Lower lobe of right lung (tissue), 2 donors: ENCODE measurements around the gene ARHGAP40. TPM values are rescaled to one million over a fixed set of nuclear protein-coding genes. Genes with fewer than 3 reads are reported as not detected.
A peak's percentile ranks its signal among the peaks of the same experiment; 100 is the strongest.

Experiments
- ATAC-seq, 2 donors: fragments of 200-7000 bp; cut with Tn5 transposase; one replicate each; pipeline ENCODE4 v1.9.1; 2020 to 2022; ENCODE audit warnings: mild to moderate bottlenecking in 2 of 2, moderate library complexity in 2 of 2
- DNase-seq: peaks from one replicate; pipeline ENCODE4 v3.0.0-alpha.2; 2020
- H3K27ac ChIP-seq: fragments of 200-600 bp; one replicate; pipeline ENCODE4 v1.8.0; 2022
- H3K27me3 ChIP-seq: fragments of 200-600 bp; one replicate; pipeline ENCODE4 v1.8.0; 2022; ENCODE audit warnings: low read depth
- H3K36me3 ChIP-seq: fragments of 200-600 bp; one replicate; pipeline ENCODE4 v1.8.0; 2022; ENCODE audit warnings: mild to moderate bottlenecking
- H3K4me1 ChIP-seq: fragments of 200-600 bp; one replicate; pipeline ENCODE4 v1.8.0; 2022
- H3K4me3 ChIP-seq: fragments of 200-600 bp; one replicate; pipeline ENCODE4 v1.8.0; 2022; ENCODE audit warnings: mild to moderate bottlenecking
- H3K9me3 ChIP-seq: fragments of 200-600 bp; one replicate; pipeline ENCODE4 v1.8.0; 2022
- CTCF ChIP-seq: fragments of 200-600 bp; IDR thresholded peaks from one replicate; pipeline ENCODE4 v1.8.0; 2022; ENCODE audit warnings: antibody characterized with exemption, mild to moderate bottlenecking
- intact Hi-C: fragments of 100-400 bp; cut with DNase I; formaldehyde crosslinking; loops from one replicate; pipeline ENCODE4 v1.11.0; 2022
- total RNA-seq: library from RNA; stranded (reverse); fragmentation: NEBNext Ultra II Directional; extraction: Animal tissue kit (Norgen Biotek cat#: 25700); gene quantifications from one replicate; pipeline ENCODE4 v1.2.1, GENCODE V29; 2021
- donor health status: DM: no; HTN: yes; CAD: no; lungs with severe emphysema.

Gene ARHGAP40
- total RNA-seq, 1 donor from 2014 or later: 0.83 TPM

DNA sequence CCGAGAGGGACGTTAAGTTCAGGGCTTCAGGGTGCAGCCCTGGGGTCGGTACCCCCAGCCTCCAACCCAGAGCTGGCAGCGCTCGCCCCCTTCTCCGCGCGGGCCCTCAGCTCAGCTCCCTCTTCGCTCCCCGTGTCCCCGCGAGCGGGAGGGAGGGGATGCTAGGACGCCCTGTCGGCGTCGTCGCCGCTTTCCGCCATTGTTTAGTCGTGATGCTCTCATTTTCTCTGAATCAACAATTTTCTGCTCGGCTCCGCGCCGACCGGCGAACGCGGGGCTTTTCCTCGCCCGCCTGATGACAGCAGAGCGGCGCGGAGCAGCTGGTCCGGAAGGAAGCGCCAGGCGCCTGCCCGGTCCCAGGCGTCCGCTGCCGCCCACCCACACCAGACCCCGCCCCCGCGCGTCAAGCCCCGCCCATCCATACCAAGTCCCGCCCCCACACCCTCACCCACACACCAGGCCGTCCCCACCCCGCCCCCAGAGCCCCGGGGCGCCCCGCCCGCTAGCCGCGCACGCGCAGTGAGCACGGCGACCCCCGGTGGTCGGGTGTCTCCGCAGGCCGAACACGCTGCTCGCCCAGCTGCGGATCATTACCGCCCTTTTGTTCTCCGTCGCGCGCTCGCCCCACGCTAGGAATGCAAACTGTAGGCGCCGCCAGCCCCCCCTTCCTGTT, 72.6 kb downstream of the ARHGAP40 start:
- DNase-seq (no peak), ATAC-seq (peak; percentile 45 to 75)
- no peaks in the 10 kb centered on the region for H3K36me3 ChIP-seq

DNA sequence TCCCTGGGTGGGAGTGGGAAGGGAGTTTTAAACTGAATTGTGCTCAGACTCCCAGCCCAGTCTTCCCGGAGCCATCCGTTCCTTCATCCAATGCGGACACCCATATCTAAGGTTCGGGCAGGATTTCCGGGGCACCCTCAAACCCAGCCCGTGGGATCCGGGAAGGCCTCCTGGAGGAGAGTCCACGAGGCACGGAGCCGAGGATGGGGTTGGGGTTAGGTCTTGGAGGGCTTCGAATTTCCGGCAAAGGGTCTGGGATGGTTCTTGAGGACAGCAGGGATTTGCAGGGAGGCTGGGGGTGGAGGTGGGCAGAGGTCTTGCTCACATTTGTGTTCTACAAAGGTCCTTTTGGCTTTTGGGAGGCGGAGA, 73.1 kb downstream of the ARHGAP40 start:
- Histone ChIP-seq H3K4me3 (no peak overlapping the region), H3K27me3 (peaks cover 49% of the 10 kb centered on the region), H3K9me3 (no peaks in the 10 kb centered on the region), H3K36me3 (no peaks in the 10 kb centered on the region), H3K4me1 (peaks cover 8% of the 10 kb centered on the region), H3K27ac (no peak overlapping the region)
- intact Hi-C loops: no loop called here
- ATAC-seq (no peak), DNase-seq (no peak)
- no peak for TF ChIP-seq CTCF

More for the DNA sequence above, 72.6 kb downstream of the ARHGAP40 start:
- H3K27me3 ChIP-seq: peaks cover 50% of the 10 kb centered on the region
- TF ChIP-seq CTCF: no peak
- no peak overlapping the region for H3K27ac ChIP-seq
- peaks cover 8% of the 10 kb centered on the region for H3K4me1 ChIP-seq
- no peaks in the 10 kb centered on the region for H3K9me3 ChIP-seq
- intact Hi-C loops: no loop called here
- peak overlapping the region; percentile 51 for H3K4me3 ChIP-seq

DNA sequence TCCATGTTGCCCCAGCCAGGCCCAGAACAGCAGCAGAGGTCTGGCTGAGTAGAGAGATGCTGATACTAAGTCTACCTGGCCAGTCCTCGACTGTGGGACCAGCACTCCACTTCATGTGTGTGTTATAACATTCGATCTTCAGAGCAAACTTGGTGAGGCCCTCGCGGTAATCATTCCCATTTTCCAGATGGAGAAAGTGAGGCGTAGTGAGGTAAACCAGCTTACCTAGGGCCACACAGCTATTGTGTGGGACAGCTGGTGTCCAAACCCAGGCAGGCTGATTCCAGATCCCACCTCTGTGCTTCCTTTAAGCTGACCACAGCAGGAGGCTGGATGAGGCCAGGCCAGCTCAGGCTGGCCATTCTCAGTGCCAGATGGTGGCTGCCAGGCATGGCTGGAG, 75.0 kb downstream of the ARHGAP40 start:
- Histone ChIP-seq H3K36me3 (no peaks in the 10 kb centered on the region), H3K9me3 (no peaks in the 10 kb centered on the region), H3K27me3 (peaks cover 32% of the 10 kb centered on the region), H3K4me3 (no peak overlapping the region), H3K27ac (no peak overlapping the region), H3K4me1 (peaks cover 8% of the 10 kb centered on the region)
- DNase-seq (no peak), ATAC-seq (no peak)
- no peak for TF ChIP-seq CTCF
- intact Hi-C loops: no loop called here

- no peaks in the 10 kb centered on the region for H3K36me3 ChIP-seq
- H3K27ac ChIP-seq: no peak overlapping the region
- H3K4me1 ChIP-seq: no peaks in the 10 kb centered on the region
- DNase-seq: no peak
- peaks cover 18% of the 10 kb centered on the region for H3K27me3 ChIP-seq
- TF ChIP-seq CTCF: no peak
- no peak overlapping the region for H3K4me3 ChIP-seq
- intact Hi-C loops: no loop called here
- peak in 1 of 2 donors; percentile 50 for ATAC-seq
- H3K9me3 ChIP-seq: no peaks in the 10 kb centered on the region
Observed at GRCh38 chr20:38680500-38681306, 79.1 kb downstream of the ARHGAP40 start.

DNA sequence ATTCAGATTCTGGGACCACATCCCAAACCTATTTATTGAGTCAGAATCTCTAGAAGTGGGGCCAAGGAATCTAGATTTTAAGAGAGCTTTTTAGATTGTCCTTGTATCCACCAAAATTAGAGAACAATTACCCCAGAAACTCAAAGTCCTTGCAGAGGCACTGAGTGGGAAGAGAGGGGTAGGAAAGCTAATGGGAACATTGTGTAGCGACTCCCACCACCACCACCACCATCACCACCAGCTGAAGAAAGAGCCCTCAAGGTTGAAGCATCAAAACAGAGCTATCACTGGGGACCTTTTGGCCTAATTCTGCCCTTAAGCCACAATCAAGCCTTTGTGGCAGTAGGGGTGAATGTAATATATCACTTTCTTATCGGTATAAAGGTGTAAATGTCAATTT, 83.7 kb downstream of the ARHGAP40 start:
- Histone ChIP-seq H3K27ac (no peak overlapping the region), H3K9me3 (no peaks in the 10 kb centered on the region), H3K4me1 (no peaks in the 10 kb centered on the region), H3K36me3 (no peaks in the 10 kb centered on the region), H3K27me3 (peaks cover 23% of the 10 kb centered on the region), H3K4me3 (no peak overlapping the region)
- DNase-seq (no peak), ATAC-seq (no peak)
- no peak for TF ChIP-seq CTCF
- intact Hi-C loops: no loop called here
